Measurements from ENCODE around the gene PHIP.
"Not testable (repeated sequence)": the region's sequence is repeated elsewhere in the genome, so short reads cannot be mapped to it uniquely, and the experiment has no call there.

The PHIP gene

GRCh38 chr6:78947529-78947928, 130.5 kb downstream of the PHIP start:
- no peak for DNase-seq (ENCODE audit: extremely low read depth, low read depth)
- TF ChIP-seq, protein P1, sequence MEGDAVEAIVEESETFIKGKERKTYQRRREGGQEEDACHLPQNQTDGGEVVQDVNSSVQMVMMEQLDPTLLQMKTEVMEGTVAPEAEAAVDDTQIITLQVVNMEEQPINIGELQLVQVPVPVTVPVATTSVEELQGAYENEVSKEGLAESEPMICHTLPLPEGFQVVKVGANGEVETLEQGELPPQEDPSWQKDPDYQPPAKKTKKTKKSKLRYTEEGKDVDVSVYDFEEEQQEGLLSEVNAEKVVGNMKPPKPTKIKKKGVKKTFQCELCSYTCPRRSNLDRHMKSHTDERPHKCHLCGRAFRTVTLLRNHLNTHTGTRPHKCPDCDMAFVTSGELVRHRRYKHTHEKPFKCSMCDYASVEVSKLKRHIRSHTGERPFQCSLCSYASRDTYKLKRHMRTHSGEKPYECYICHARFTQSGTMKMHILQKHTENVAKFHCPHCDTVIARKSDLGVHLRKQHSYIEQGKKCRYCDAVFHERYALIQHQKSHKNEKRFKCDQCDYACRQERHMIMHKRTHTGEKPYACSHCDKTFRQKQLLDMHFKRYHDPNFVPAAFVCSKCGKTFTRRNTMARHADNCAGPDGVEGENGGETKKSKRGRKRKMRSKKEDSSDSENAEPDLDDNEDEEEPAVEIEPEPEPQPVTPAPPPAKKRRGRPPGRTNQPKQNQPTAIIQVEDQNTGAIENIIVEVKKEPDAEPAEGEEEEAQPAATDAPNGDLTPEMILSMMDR (IDR thresholded peaks at IDR 0.05; ENCODE audit: low read depth, low read length) = no peak

DNA sequence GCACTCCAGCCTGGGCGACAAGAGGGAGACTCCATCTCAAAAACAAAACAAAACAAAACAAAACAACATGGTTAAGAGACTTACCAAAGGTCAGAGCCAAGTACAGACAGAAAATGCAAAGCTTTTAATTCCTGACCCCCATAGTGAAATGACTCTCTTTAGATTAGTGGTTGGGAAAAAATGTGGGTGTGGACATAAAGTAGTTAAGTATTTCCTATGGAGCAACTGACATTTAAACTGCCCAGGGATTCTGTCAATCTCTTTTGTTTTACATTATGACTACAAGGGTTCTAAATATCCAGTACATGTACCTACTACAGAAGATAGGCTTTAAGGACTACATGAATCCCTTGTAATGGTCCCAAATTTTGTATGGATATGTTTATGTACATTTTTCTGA, 135.6 kb downstream of the PHIP start:
- no peak for DNase-seq (ENCODE audit: extremely low read depth, low read depth)

DNA sequence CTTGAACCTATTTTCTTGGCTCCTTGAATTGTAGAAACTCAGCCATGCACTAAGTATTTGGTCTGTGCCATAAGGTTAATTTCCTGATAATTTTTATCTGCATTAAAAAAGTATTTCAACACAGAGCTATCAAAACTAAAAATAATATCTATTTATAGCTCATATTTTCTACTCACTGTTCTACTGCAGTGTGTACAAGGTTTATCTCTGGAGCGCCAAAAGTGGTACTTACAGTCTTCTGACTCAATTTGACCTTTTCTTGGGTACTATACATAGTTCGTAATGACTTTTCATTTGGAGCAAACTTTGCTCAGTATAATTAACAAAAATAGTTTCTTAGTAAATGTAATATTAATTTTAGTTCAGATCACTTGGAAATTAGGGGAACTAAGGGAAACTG, 141.5 kb downstream of the PHIP start:
- TF ChIP-seq, protein P1 (IDR thresholded peaks at IDR 0.05; ENCODE audit: low read depth, low read length) = no peak
- DNase-seq (ENCODE audit: extremely low read depth, low read depth) = no peak

More for the DNA sequence above, 135.6 kb downstream of the PHIP start:
- TF ChIP-seq, protein P1 (IDR thresholded peaks at IDR 0.05; ENCODE audit: low read depth, low read length) = no peak

- TF ChIP-seq, protein P1 (IDR thresholded peaks at IDR 0.05; ENCODE audit: low read depth, low read length) = no peak
- DNase-seq (ENCODE audit: extremely low read depth, low read depth) = no peak
Observed at GRCh38 chr6:78935553-78935952, 142.5 kb downstream of the PHIP start.

DNA sequence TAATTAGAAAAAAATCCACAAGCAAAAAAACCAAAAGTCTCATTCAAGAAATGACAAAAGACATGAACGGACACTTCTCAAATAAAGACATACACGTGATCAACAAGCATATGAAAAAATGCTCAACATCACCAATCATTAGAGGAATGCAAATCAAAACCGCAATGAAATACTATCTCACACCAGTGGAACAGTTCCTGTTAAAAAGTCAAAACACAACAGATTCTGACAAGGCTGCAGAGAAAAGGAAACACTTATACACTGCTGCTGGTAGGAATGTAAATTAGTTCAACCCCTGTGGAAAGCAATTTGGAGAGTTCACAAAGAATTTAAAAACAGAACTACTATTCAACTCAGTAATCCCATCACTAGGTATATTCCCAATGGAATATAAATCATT, 152.7 kb downstream of the PHIP start:
- DNase-seq (ENCODE audit: extremely low read depth, low read depth) = no peak
- TF ChIP-seq, protein P1 (IDR thresholded peaks at IDR 0.05; ENCODE audit: low read depth, low read length) = no peak

- DNase-seq (ENCODE audit: extremely low read depth, low read depth) = not testable (repeated sequence)
Observed at GRCh38 chr6:78921168-78921567, 156.9 kb downstream of the PHIP start.

GRCh38 chr6:78917788-78918187, 160.3 kb downstream of the PHIP start:
- TF ChIP-seq, protein P1 (IDR thresholded peaks at IDR 0.05; ENCODE audit: low read depth, low read length) = no peak
- DNase-seq (ENCODE audit: extremely low read depth, low read depth) = no peak

- TF ChIP-seq, protein P1 (IDR thresholded peaks at IDR 0.05; ENCODE audit: low read depth, low read length) = no peak
- DNase-seq (ENCODE audit: extremely low read depth, low read depth) = no peak
Observed at GRCh38 chr6:78916411-78916810, 161.6 kb downstream of the PHIP start.
